HG03565 (cell line): ENCODE results near the gene GXYLT2.

ENCODE experiments used
- ATAC-seq: cut with Tn5 transposase; IDR thresholded peaks from one replicate; pipeline ENCODE4 v1.9.1; 2021; ENCODE audit warnings: mild to moderate bottlenecking, moderate library complexity; ENCODE audit not compliant: unreplicated experiment

Gene GXYLT2

DNA sequence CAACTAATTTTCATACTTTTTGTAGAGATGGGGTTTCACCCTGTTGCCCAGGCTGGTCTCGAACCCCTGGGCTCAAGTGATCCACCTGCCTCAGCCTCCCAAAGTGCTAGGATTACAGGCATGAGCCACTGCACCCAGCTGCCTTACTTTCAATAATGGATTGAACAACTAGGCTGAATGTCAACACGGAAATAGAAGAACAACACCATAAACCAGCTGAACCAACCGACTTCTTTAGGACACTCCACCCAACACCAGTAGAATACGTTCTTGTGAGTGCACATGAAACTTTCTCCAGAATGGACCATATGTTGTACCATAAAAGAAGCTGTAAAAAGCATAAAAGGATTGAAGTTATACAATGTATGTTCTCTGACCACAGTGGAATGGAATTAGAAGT lies 42.9 kb downstream of the GXYLT2 start:
- ATAC-seq, result no peak

DNA sequence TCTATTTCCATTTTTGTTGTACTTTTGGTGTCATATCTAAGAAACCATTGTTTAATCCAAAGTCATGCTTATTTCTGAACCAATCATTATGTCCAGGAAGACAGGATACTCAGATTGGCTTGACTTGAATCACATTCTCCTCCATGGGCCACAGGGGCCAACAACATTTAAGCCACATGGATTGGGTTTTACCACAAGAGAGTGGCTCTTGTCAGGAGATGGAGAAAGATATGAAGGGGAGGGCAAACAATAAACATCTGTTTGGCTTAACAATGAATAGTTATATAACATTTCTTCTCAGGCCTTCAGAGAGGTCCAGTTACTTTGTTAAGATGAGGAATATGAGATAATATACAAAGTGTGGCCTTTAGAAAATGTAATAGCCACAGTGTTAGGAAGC lies 44.6 kb downstream of the GXYLT2 start:
- no peak for ATAC-seq

DNA sequence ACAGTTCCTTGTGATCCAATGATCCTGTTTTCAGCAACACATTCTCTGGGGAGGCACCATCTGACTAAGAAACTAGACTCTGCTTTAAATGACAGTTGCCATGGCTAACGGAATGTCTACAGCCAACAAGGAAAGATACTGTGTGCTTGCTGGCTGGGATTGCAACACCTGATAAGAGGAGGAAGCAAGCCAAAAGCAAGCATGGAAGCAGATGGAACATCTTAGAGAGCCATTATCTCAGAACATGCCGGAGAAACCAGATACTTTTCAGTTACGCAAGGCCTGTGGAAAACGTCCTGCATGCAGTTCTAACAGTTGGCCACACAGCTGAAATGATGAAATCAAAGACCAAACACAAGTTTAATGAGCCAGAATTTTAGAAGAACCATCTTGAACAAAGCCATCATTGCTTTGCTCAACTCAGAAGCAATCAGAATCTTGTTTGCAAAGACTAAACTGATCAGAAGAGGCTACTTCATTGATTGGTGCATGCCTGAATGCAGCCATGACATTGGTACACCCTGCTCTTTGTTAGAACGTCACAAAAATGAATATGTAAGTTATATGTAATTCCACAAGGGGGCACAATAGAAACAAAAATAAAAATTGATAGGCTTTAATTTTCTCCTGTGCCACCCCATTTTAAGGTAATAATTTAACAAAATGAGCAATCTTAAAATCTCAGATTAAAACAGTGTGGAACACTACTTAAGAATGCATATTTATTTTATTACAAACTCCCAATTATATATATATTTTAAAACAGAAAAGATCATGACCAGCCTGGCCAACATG lies 50.8 kb downstream of the GXYLT2 start:
- ATAC-seq, result peak; percentile 81

DNA sequence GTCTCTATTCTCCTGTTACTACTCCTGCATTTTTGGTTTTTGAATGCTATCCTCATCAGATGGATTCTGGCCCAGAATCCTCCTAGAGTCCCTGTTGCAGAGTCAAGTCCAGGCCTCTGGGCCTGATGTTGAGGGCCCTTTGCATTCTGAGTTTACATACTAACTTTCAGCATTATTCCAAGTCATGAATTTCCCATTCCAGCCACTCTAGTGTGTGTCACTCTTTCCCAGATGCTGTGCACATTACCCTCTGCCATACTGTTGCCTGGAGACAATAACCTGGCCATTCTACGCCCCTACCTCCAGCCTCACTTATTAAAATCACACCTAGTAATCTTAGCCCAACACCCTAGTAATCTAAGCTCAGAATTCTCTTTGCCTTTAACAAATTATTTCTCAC lies 53.4 kb downstream of the GXYLT2 start:
- ATAC-seq, result no peak

DNA sequence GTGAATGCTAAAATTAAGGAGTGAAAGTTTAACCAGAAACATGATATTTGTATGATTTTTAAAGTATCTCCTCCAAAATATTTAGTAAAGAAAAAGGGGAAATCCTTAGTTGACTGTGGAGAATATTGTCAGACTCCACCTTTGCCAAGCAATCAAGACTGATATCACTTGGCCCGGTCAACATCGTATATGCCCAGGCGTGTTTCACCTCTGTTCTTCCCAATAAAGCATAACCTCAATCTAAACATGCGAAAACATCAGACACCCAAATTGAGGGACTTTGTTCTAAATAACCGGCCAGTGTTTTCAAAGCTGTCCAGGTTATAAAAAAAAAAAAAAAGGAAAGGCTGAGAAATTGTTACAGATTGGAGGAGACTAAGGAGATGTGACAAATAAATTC lies 54.6 kb downstream of the GXYLT2 start:
- ATAC-seq, result no peak

DNA sequence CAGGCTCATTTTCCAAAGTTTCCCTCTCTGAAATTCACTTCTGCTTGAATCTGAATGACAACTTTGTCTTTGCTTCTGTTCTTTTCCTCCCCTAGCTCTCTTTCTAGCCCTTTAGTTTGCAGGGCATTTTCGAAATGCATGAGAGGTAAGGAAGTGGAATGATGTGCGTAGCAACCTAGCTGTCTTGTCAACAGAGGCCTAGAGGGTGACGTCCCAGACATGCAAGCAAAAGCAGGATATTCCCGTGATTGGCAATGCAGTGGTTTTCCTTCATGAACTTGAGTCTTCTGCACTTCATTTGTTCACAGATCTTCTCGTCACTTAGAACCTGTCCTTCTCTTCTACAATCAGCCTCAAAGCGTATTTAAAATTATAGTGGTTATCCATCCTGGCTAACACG lies 56.9 kb downstream of the GXYLT2 start:
- no peak for ATAC-seq

DNA sequence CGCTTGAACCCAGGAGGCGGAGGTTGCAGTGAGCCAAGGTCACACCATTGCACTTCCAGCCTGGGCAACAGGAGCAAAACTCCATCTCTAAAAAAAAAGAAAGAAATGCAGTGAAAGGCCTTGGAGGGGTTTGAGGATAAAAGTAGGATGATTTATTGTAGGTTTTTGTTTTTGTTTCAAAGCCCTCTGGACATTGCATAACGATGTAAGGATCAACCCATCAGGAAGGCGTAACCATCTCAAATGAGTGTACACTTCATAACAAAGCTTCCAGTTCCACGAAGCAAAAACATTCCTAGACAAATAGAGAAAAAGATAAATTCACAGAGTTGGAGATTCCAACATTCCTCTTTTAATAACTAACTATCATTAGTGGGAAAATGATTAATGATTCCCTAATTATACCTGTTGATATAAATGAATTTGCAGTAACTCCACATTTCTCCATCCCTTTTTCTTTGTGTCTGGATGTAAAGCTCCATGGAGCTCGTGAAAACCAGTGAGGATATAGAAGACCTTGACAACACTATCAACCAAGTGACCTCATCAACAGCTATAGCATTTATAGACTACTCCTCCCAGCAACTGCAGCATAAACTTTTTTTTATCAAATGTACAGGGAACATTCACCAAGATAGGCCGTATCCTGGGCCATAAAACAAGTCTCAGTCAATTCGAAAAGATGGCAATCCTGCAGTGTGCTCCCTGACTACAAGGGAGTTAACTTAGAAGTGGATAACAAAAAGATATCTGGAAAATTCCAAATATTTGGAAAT lies 60.1 kb downstream of the GXYLT2 start:
- no peak for ATAC-seq

DNA sequence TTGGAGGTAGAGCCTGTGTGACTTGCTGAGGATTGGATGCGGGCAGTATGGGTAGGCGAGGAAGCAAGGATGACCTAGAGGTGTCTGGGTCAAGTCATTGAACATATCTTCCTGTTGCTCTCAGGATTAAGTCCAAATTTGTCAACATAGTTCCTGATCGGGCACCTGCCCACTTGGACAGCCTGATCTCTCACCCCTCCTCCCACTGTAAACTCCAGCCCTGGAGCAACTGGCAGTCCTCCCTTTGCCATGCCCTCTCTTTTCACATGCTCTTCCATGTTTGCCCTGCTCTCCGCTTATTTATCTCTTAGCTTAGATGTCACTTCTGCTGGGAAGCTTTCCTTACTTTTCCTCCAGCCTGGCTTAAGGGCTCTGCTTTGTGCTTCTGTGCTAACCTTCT lies 61.2 kb downstream of the GXYLT2 start:
- no peak for ATAC-seq

DNA sequence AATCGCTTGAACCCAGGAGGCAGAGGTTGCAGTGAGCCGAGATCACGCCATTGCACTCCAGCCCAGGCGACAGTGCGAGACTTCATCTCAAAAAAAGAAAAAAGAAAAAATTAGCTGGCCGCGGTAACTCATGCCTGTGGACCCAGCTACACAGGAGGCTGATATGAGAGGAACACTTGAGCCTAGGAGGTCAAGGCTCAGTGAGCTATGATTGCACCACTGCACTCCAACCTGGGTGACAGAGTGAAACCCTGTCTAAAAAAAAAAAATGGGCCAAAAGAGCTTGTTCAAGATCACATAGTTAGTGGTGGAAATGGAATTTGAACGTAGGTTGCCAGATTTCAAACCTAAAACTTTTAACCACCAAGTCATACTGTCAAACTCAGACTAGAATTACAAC lies 62.5 kb downstream of the GXYLT2 start:
- no peak for ATAC-seq

DNA sequence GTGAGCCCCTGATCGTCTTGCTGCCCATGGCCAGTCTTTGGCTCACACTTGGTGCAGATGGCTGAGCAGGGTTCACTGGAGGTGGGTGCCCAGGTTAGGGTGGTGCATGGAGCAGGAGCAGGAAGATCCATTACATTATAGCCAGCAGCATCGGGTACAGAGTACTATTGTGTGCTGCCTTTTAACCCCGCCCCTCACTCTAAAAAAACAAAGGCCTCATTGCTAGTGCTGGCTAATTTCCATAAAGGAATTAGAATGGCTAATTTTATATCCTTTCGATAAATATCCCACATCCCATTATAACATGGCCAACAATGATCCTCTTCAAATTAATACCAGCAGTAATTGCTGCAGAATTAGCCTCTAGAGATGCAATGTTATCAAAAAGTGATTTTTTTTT lies 63.0 kb downstream of the GXYLT2 start:
- no peak for ATAC-seq

DNA sequence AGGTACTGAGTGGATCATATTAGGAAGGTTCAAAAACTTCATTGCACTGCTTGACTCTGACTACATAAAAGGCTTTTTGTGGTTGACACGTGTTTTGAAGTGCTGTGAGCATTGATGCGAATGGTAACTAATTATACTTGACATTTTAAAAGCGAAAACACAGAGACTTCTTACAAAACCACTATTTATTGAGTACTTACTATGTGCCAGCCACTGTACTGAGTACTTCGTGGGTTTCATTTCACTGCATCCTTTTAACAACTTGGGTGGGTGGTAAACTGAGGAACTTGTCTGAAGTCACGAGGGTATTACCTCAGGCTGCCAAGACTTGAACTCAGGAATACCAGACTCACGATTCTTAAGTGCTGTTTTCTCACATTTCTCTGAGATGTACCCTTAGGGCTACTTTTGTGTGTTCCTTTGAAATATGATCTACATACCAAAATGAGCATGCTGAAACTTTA lies 63.4 kb downstream of the GXYLT2 start:
- ATAC-seq, result peak; percentile 67

DNA sequence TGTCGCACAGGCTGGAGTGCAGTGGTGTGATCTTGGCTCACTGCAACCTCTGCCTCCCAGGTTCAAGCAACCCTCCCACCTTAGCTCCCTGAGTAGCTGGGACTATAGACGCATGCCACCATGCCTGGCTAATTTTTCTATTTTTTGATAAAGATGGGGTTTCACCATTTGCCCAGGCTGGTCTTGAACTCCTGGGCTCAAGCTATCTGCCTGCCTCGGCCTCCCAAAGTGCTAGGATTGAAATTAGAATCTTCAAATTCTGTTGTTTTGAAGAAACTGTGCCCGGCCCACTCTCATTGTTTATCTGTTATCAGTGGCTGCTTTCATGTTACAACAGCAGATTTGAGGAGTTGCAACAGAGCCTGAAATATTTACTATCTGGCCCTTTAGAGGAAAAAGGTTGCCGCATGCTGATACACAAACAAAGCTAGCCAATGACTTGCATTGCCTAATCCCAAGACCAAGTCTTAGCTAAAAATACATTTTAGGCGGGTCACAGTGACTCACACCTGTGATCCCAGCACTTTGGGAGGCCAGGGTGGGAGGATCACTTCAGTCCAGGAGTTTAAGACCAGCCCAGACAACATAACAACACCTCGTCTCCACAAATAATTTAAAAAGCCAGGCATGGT lies 65.6 kb downstream of the GXYLT2 start:
- ATAC-seq, result no peak

DNA sequence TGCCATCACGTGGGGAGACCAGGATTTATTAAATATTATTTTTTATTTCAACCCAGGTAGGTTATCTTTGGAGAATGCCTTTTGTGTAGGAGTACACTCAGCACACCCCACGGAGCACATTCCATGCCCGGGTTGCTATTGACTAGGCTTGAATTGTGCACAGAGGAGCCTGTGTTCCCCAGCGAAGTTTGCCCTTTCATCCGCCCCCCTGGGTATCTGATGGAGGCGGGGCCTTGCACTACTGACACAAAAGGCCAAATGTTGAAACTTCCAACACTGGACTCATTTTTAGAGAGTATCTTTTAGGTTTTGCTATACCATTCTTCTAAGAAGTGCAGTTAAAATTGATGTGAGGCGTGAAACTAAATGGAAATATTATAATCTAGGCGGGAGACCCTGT lies 69.5 kb downstream of the GXYLT2 start:
- no peak for ATAC-seq

DNA sequence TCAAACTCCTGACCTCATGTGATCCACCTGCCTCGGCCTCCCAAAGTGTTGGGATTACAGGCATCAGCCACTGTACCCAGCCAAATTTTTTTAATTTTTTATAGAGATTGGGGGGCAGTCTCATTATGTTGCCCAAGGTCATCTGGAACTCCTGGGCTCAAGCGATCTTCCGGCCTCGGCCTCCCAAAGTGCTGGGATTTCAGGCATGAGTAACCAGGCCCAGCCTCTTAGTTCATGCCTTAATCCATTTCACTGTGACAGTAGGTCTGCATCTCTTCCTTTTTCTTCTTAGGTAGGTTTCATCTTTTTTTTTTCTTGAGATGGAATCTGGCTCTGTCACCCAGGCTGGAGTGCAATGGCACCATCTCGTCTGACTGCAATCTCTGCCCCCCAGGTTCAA lies 71.5 kb downstream of the GXYLT2 start:
- no peak for ATAC-seq

DNA sequence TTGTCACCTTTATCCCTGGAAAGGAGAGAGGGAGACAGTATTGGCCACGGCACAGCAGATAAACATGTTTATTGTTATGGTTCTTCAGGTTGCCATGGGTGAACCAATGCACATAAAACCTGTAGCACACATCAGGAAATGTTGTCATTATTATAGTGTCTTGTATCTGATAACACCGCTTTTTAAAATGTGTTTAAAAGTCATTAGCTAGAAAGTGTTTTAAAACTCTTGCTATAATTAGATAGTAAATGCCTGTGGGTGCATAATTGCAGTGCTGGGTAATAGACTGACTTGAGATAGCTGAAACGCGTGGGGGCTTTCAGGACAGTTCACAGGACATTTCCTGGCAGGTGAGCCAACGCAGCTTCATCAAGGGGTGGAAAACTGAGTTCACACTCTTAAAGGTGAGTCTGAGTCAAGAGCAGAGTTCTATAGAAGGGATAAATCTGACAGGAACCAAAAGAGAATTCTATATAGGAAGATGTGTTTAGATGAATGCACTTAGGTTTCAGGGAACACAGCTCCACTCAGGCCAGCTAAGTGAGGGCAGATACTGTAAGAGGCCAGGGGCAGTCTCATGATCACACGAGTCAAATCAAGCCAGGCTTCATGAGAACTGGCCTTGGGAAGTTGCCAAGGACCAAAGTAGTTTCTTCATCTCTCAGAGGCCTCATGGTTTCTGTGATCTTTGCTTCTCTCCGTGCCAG lies 73.1 kb downstream of the GXYLT2 start:
- no peak for ATAC-seq

DNA sequence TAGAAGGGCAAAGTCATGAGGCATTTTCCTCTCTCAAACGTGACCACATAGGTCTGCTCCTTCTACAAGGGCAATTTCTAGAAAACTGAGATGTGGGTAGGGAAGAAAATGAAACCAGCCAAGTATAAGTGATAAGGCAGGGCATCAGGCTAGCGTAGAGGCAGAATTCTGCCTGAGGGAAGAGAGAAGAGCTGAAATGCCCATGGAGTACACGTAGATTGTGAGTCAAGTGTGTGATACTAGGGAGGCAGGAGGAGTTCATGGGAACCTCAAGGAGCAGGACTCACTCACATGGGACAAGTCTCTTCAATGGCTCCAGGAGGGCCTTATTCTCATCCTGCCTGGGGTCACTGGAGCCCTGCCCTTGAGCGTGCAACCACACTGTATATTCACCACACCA lies 73.9 kb downstream of the GXYLT2 start:
- ATAC-seq, result no peak

DNA sequence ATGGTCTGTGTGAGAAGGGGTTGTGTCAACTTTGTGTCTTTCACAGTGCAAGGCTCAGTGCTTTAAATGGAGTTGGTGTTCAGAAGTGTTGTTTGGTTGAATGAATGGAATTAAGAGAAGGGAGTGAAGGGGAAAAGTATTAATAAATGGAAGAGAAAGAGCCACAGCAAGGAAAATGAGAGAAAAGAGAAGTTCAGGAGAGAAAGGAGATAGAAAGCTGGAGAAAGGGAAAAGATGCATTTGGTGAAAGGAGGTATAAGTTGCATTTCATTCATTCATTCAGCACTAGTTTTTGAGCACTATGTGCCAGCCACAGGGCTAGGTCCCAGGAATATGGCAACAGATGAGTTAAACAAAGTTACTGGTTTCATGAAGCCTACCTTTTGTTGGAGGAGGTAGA lies 74.5 kb downstream of the GXYLT2 start:
- ATAC-seq, result no peak

DNA sequence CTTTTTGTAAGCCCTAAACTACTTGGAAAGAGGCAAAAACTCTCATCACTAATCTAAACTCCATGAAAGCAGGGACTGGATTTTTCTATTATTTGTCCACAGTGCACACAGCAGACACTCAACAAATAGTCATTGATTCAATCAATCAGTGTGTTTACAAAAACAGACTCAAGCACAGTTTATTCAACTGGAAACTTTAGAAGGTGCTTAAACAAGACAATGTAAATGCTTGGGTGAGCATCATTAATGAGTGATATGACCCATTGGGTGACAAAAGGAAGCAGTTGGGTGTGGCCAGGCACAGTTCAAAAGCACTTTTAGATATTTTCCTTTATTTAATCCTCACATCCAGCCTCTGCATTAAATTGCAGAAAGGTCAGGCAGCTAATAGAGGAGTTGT lies 76.8 kb downstream of the GXYLT2 start:
- ATAC-seq, result no peak

DNA sequence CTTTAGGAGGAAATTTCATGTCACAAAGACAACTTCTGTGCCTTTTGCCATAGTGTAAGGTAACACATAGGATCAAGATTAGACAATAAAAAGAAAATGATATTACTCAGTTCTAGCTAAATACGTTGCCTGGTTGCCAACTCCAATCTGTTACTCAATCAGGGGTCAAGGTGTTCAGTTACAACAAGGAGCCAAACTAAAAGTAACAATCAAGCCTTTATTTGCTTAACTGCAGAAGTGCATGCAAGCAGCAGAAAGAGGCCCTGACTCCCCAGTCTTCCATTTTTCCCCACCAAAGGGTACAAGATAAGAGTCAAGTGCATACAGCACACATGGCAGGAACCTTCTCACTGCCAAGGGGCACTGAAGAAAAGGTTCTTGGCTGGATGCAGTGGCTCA lies 80.4 kb downstream of the GXYLT2 start:
- ATAC-seq, result no peak

DNA sequence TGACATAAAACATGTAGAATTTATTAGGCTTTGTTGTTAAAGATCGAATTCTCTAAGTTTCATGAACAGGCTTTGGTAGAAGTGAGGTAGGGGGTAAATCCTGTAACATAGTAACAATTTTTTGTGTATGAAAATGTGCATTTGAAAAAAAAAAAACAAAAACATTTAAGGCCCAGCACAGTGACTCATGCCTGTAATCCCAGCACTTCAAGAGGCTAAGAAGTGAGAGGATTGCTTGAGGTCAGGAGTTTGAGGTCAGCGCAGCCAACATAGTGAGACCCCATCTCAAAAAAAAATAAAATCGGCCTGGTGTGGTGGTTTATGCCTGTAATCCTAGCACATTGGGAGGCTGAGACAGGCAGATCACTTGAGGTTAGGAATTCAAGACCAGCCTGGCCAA lies 81.9 kb downstream of the GXYLT2 start:
- ATAC-seq, result no peak

DNA sequence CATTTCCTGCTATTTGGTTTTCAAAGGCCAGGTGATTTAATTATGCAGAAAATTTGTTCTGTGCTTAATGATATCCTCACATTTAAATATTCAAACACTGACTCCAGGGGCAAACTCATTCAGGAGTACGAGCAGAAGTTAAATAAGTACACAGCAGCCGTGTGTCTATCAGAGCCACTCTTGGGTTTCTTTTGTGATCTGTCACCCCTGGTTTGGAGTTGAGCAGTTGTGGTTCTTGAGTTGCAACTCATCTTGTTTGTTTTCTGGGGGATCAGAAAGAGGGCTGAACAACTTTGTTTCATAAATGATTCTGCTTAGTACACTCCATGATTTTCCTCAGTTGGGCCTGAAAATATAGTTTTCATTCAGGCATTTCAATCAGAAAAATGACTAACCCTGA lies 83.1 kb downstream of the GXYLT2 start:
- ATAC-seq, result no peak
